Choroid plexus epithelial cell (primary cell): ENCODE measurements around the gene FUT3.

Source experiments
- DNase-seq: peaks from one replicate; pipeline ENCODE4 v3.0.0-alpha.2; 2010; ENCODE audit warnings: low read depth
- H3K4me3 ChIP-seq: 2 replicates; pipeline ENCODE4 v1.5.1; 2011; ENCODE audit warnings: low read depth, mild to moderate bottlenecking, control low read depth, low read length, moderate library complexity
- TF ChIP-seq, protein P1 (sequence below): conservative IDR thresholded peaks from 2 replicates; pipeline ENCODE4 v1.5.1; 2011; ENCODE audit warnings: low read depth, mild to moderate bottlenecking, control low read depth, inconsistent platforms, low read length, moderate library complexity

Gene FUT3

DNA sequence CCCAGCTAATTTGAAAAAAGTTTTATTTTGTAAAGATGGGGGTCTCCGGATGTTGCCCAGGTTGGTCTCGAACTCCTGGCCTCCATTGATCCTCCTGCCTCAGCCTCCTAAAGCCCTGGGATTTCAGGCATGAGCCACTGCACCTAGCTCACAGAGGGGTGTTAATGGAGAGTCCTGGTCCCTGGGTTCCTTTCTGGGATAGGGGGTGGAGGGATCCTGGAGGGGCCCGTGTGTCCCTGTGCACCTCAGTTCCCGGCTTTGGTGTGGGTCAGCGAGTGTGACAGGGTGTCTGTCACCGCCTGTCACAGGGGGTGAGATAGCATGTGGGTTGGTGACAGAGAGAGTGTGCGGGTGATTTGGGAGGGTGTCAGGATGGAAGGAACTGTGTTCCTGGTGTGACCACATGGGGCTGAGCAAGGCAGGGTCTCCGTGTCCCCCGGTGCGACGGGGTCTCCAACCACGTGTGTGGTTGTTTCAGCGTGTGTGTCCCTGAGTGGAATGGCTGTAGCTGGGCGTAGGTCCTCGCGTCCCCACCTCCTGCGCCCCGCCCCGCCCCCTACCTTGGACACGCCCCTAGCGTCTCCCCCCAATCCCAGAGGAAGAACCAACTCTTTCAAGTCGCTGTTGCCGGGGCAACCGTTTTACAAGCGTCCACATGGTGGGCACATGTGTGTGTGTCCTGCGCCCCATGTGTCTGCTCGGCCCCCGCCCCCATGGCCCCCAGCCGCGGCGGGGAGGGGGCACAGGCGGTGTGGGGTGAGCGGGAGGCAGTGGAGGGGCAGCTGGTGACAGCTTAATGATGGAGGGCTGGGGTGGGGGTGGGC lies 49.2 kb downstream of the FUT3 start:
- no peak overlapping the region for H3K4me3 ChIP-seq
- DNase-seq = peak; percentile 44
- TF ChIP-seq, protein P1, sequence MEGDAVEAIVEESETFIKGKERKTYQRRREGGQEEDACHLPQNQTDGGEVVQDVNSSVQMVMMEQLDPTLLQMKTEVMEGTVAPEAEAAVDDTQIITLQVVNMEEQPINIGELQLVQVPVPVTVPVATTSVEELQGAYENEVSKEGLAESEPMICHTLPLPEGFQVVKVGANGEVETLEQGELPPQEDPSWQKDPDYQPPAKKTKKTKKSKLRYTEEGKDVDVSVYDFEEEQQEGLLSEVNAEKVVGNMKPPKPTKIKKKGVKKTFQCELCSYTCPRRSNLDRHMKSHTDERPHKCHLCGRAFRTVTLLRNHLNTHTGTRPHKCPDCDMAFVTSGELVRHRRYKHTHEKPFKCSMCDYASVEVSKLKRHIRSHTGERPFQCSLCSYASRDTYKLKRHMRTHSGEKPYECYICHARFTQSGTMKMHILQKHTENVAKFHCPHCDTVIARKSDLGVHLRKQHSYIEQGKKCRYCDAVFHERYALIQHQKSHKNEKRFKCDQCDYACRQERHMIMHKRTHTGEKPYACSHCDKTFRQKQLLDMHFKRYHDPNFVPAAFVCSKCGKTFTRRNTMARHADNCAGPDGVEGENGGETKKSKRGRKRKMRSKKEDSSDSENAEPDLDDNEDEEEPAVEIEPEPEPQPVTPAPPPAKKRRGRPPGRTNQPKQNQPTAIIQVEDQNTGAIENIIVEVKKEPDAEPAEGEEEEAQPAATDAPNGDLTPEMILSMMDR = no peak

- no peak for DNase-seq
- TF ChIP-seq, protein P1 = no peak
Observed at GRCh38 chr19:5800361-5801270, 50.6 kb downstream of the FUT3 start.

GRCh38 chr19:5799247-5800241 lies 51.7 kb downstream of the FUT3 start:
- TF ChIP-seq, protein P1 = no peak
- no peak overlapping the region for H3K4me3 ChIP-seq
- DNase-seq = no peak

More at GRCh38 chr19:5800361-5801270, 50.6 kb downstream of the FUT3 start:
- H3K4me3 ChIP-seq = no peak overlapping the region

GRCh38 chr19:5798244-5798643 lies 53.0 kb downstream of the FUT3 start:
- no peak for DNase-seq
- TF ChIP-seq, protein P1 = no peak
- H3K4me3 ChIP-seq = no peak overlapping the region

- DNase-seq = no peak
- H3K4me3 ChIP-seq = no peak overlapping the region
- TF ChIP-seq, protein P1 = no peak
Observed at GRCh38 chr19:5795382-5795919, 55.8 kb downstream of the FUT3 start.

GRCh38 chr19:5793188-5793587 lies 58.1 kb downstream of the FUT3 start:
- H3K4me3 ChIP-seq = no peak overlapping the region
- DNase-seq = no peak
- TF ChIP-seq, protein P1 = no peak
